HFFc6 (cell line): Measurements from ENCODE around the gene KIAA0753. TPM values are rescaled to one million over a fixed set of nuclear protein-coding genes. Genes with fewer than 3 reads are reported as not detected.
A peak's percentile ranks its signal among the peaks of the same experiment; 100 is the strongest.

Source experiments
- DNase-seq: peaks from one replicate; pipeline ENCODE4 v3.0.0-alpha.2; 2018
- H3K27ac Mint-ChIP-seq: 2 replicates; pipeline ENCODE4 v1.8.0; 2020; ENCODE audit warnings: mild to moderate bottlenecking, mixed read lengths
- H3K27me3 Mint-ChIP-seq: 2 replicates; pipeline ENCODE4 v1.8.0; 2021; ENCODE audit warnings: mild to moderate bottlenecking, moderate library complexity, mixed read lengths; ENCODE audit not compliant: insufficient read depth
- H3K36me3 Mint-ChIP-seq: 2 replicates; pipeline ENCODE4 v1.8.0; 2021; ENCODE audit warnings: low read depth, mixed read lengths
- H3K4me1 Mint-ChIP-seq: 2 replicates; pipeline ENCODE4 v1.8.0; 2020; ENCODE audit warnings: low read depth, mixed read lengths
- H3K4me3 Mint-ChIP-seq: 2 replicates; pipeline ENCODE4 v1.8.0; 2020; ENCODE audit warnings: mild to moderate bottlenecking, moderate library complexity, mixed read lengths
- H3K9me3 Mint-ChIP-seq: 2 replicates; pipeline ENCODE4 v1.8.0; 2020; ENCODE audit warnings: mild to moderate bottlenecking, mixed read lengths
- total RNA-seq, 6 experiments: library from RNA; stranded (reverse); fragmentation: NEBNext Ultra II Directional; extraction: Animal tissue kit (Norgen Biotek cat#: 25700); gene quantifications; 2 replicates in 1 of 6; 3 replicates in 5 of 6; pipeline ENCODE4 v1.2.3, GENCODE V29; 2021
- TF ChIP-seq, protein P1 (sequence below): fragments of 200-600 bp; sonication (generic); IDR thresholded peaks from 2 replicates; pipeline ENCODE4 v1.5.0; 2021; ENCODE audit warnings: antibody characterized with exemption, mild to moderate bottlenecking

The KIAA0753 gene
- total RNA-seq, 6 experiments from 2014 or later: 15.1 to 17.8 (median 16.4) TPM

DNA sequence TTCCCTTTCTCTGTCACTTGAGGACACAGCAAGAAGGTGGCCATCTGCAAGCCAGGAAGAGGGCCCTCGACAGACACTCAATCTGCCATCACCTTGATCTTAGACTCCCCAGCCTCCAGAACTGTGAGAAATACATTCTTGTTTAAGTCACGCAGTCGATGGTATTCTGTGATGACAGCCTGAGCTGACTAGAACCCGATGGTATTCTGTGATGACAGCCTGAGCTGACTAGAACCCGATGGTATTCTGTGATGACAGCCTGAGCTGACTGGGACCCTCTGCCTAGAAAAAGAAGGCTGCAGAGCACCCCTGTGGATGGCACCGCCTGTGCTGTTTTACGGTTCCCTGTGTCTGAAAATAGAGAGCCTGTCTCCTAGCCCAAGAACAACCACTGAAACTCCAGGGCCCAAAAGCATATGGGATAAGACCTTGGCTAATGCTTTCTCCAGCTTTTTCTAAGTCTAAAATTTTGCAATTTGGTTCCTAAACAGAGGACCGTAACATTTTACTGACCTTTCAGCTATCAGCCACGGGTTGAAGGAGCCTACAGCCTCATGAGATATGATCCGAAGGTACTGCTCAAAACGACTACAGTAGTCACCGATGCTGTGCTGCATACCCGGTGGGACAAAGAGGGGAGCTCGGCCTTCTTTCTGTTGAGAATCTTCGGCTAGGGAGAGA lies 51.1 kb downstream of the KIAA0753 start:
- Mint-ChIP-seq H3K4me3 (no peak overlapping the region), H3K27ac (peak overlapping the region; percentile 85), H3K27me3 (no peaks in the 10 kb centered on the region), H3K4me1 (peaks cover 57% of the 10 kb centered on the region), H3K36me3 (peaks cover 76% of the 10 kb centered on the region), H3K9me3 (peaks cover 8% of the 10 kb centered on the region)
- TF ChIP-seq, protein P1, sequence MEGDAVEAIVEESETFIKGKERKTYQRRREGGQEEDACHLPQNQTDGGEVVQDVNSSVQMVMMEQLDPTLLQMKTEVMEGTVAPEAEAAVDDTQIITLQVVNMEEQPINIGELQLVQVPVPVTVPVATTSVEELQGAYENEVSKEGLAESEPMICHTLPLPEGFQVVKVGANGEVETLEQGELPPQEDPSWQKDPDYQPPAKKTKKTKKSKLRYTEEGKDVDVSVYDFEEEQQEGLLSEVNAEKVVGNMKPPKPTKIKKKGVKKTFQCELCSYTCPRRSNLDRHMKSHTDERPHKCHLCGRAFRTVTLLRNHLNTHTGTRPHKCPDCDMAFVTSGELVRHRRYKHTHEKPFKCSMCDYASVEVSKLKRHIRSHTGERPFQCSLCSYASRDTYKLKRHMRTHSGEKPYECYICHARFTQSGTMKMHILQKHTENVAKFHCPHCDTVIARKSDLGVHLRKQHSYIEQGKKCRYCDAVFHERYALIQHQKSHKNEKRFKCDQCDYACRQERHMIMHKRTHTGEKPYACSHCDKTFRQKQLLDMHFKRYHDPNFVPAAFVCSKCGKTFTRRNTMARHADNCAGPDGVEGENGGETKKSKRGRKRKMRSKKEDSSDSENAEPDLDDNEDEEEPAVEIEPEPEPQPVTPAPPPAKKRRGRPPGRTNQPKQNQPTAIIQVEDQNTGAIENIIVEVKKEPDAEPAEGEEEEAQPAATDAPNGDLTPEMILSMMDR: no peak
- DNase-seq: peak; percentile 71

DNA sequence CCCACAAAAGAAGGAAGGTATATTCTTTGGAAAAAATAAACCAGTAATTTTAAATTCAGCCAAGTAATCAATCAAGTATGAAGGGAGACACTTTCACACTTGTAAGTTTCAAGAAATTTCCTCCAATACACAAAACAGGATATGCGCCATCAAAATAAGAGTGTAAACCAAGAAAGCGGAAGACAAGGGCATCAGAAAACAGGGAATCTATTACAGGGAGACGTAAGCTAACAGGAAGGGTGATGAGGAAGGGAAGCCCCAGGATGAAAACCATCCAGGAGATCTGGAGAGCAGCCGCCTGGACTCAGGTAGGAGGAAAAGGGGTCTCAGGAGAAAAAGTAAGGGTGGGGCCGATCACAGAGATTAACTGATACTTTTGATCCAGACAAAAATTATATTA lies 52.3 kb downstream of the KIAA0753 start:
- Mint-ChIP-seq H3K27ac (no peak overlapping the region), H3K36me3 (peaks cover 82% of the 10 kb centered on the region), H3K9me3 (peaks cover 14% of the 10 kb centered on the region), H3K4me1 (peaks cover 57% of the 10 kb centered on the region), H3K4me3 (no peak overlapping the region), H3K27me3 (no peaks in the 10 kb centered on the region)
- DNase-seq: no peak
- TF ChIP-seq, protein P1: no peak

DNA sequence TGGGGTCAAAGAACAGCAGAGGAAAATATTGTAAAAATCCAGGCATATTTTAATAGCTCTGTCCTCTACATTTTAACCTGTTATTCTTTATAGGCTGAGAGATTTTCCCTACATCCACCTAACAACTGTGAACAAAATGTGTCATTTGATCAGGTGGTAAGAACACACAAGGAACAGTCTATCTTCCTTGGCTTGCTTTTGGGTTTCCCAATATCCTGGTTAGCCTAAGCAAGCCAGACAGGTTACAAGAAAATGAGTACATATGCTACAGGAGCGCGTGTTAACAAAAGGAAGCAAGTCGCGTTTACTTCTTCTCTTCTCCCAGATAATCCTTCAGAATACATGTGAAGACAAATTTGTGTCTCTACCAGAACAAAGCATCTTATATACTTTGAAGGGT lies 53.2 kb downstream of the KIAA0753 start:
- no peak for DNase-seq
- Mint-ChIP-seq H3K4me3 (no peak overlapping the region), H3K27ac (no peak overlapping the region), H3K4me1 (peaks cover 49% of the 10 kb centered on the region), H3K9me3 (peaks cover 14% of the 10 kb centered on the region), H3K27me3 (no peaks in the 10 kb centered on the region), H3K36me3 (peaks cover 84% of the 10 kb centered on the region)
- TF ChIP-seq, protein P1: no peak

DNA sequence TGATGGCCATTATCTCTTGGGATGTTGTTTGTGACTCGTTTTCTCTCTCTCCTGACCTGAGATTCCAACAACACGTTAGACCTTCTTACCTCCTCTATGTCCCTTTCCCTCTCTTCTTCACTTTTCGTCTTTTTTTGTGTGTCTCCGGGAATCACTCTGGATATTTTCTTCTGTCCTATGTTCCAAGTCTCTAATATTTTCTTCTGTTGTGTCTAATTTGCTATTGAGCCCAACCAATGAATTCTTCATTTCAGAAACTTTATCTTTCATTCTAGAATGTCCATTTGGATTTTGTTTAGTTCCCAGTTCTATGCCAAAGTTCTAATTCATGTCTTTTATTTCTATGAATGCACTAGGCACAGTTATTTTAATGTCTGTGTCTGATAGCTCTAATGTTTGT lies 57.1 kb downstream of the KIAA0753 start:
- Mint-ChIP-seq H3K27me3 (no peaks in the 10 kb centered on the region; the same call in 1 of the 2 replicates), H3K9me3 (peaks cover 14% of the 10 kb centered on the region), H3K27ac (no peak overlapping the region), H3K4me3 (no peak overlapping the region), H3K36me3 (peaks cover 64% of the 10 kb centered on the region), H3K4me1 (peaks cover 11% of the 10 kb centered on the region)
- DNase-seq: no peak
- TF ChIP-seq, protein P1: no peak

DNA sequence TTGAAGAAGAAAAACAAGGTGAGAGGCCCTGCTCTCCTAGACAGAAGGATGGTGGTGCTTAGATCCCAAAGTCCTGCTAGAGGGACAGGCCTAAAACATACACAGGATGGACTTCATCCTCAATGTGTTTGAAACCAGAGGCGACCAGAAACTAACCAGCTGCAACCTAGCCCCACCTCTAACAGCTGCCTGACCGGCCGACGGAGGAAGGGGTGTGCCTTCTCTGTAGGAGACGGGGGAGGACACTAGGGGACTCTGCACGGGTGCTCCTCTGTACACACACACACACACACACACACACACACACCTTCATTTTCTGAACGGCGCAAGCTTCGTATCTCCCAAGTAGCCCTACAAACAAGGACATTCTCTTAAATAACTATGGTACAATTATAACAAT lies 59.9 kb downstream of the KIAA0753 start:
- Mint-ChIP-seq H3K4me3 (no peak overlapping the region), H3K9me3 (peaks cover 8% of the 10 kb centered on the region), H3K36me3 (peaks cover 63% of the 10 kb centered on the region), H3K4me1 (peaks cover 13% of the 10 kb centered on the region), H3K27ac (no peak overlapping the region), H3K27me3 (no peaks in the 10 kb centered on the region; the same call in 1 of the 2 replicates)
- DNase-seq: no peak
- TF ChIP-seq, protein P1: no peak
